Tibial artery (tissue), 4 donors: ENCODE measurements around the gene CA9.
A peak's percentile ranks its signal among the peaks of the same experiment; 100 is the strongest.

Experiments
- DNase-seq, 2 donors: peaks; one replicate each; pipeline ENCODE4 v3.0.0-alpha.2; 2019
- H3K27ac ChIP-seq, 2 donors: fragments of 200-600 bp; sonication (generic) in 1 of 2; 1 replicate in 1 of 2; 2 replicates in 1 of 2; pipeline ENCODE4 v1.5.1; 2018 to 2019; ENCODE audit warnings: mild to moderate bottlenecking in 1 of 2
- H3K27me3 ChIP-seq, 2 donors: fragments of 200-600 bp; sonication (generic) in 1 of 2; one replicate each; pipeline versions ENCODE4 v1.5.1 to v1.6.0; 2016 to 2019
- H3K36me3 ChIP-seq, 3 donors: fragments of 200-600 bp; sonication (generic) in 2 of 3; one replicate each; pipeline ENCODE4 v1.5.1; 2016 to 2019; ENCODE audit warnings: mild to moderate bottlenecking in 2 of 3
- H3K4me1 ChIP-seq, 4 donors: fragments of 200-600 bp; sonication (generic) in 2 of 4; 1 replicate in 3 of 4; 2 replicates in 1 of 4; pipeline ENCODE4 v1.5.1; 2016 to 2019
- H3K4me3 ChIP-seq, 2 donors: fragments of 200-600 bp; sonication (generic) in 1 of 2; 1 replicate in 1 of 2; 2 replicates in 1 of 2; pipeline ENCODE4 v1.5.1; 2018 to 2019; ENCODE audit warnings: mild to moderate bottlenecking in 2 of 2
- H3K9me3 ChIP-seq, 3 donors: fragments of 200-600 bp; sonication (generic) in 1 of 3; one replicate each; pipeline ENCODE4 v1.5.1; 2016 to 2019
- CTCF ChIP-seq, 2 experiments: fragments of 200-600 bp in 1 of 2; fragments of 450-650 bp in 1 of 2; IDR thresholded peaks; one replicate each; pipeline ENCODE4 v1.5.1; 2017 to 2019; ENCODE audit warnings: antibody characterized with exemption in 2 of 2, mild to moderate bottlenecking in 1 of 2, moderate library complexity in 1 of 2
- intact Hi-C: fragments of 100-400 bp; cut with DNase I; formaldehyde crosslinking; loops from one replicate; pipeline ENCODE4 v1.15.0; 2023; ENCODE audit warnings: low total_unique reads

CA9 gene

GRCh38 chr9:35729700-35730485 is 56.2 kb downstream of the CA9 start:
- H3K27me3 ChIP-seq: no peaks in the 10 kb centered on the region
- intact Hi-C loops: loop anchor here (5.0 kb wide), 1 partner anchor 38 kb away; no protein-coding TSS in a partner anchor
- peaks cover 0 to 81% (median 66%) of the 10 kb centered on the region in 4 donors for H3K4me1 ChIP-seq
- H3K4me3 ChIP-seq: peak overlapping the region; percentile 65 to 93
- H3K36me3 ChIP-seq: peaks cover 11 to 21% (median 14%) of the 10 kb centered on the region in 3 donors
- H3K9me3 ChIP-seq: no peaks in the 10 kb centered on the region
- TF ChIP-seq CTCF (IDR thresholded peaks at IDR 0.05): peak; percentile 45 to 47
- peak; percentile 67 to 86 for DNase-seq
- H3K27ac ChIP-seq: peak overlapping the region; percentile 92 to 99

DNA sequence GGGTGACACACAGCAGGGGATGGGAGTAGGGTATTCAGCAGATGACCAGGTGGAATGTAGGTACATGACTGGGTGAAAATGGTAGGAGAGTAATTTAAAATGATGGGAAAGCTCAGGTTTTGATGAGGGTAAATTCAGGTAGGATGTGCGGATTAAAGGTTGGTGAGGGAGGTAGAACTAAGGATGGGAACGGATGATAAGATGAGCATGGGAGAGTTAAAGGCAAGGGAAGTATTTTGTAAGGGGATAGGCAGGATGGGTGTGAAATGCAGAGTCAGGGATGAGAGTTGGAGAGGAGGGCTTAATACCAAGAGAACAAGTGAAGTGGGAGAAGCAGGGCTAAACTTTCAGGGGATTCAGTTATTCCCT is 56.7 kb downstream of the CA9 start:
- no peaks in the 10 kb centered on the region for H3K27me3 ChIP-seq
- H3K9me3 ChIP-seq: no peaks in the 10 kb centered on the region
- peaks cover 12 to 21% (median 14%) of the 10 kb centered on the region in 3 donors for H3K36me3 ChIP-seq
- peak overlapping the region; percentile 65 to 93 for H3K4me3 ChIP-seq
- DNase-seq: no peak
- H3K4me1 ChIP-seq: peaks cover 0 to 79% (median 64%) of the 10 kb centered on the region in 4 donors
- intact Hi-C loops: no loop called here
- no peak for TF ChIP-seq CTCF (IDR thresholded peaks at IDR 0.05)
- peak overlapping the region; percentile 92 to 99 for H3K27ac ChIP-seq
